Measurements from ENCODE around the gene SLC6A11.

SLC6A11 gene

DNA sequence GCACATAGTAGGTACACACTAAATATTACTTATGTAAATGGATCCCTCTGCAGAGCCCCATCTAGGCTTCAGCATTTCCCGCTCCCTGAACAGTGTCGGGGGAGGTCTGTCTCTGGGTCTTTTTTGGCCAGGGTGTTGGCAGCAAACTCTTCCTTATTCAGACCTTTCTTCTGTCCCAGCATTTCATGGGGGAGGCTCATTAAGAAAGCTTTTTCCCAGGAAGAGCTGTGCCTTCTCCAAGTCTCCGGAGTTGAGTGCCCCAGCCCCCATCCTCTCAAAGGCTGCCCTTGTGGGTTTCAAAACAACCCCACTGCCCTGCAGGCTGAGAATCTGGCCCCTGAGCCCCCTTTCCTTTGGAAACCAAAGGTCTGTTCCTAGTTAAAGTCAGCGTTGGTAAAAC, 25.1 kb downstream of the SLC6A11 start:
- DNase-seq (ENCODE audit: low spot score), result no peak

DNA sequence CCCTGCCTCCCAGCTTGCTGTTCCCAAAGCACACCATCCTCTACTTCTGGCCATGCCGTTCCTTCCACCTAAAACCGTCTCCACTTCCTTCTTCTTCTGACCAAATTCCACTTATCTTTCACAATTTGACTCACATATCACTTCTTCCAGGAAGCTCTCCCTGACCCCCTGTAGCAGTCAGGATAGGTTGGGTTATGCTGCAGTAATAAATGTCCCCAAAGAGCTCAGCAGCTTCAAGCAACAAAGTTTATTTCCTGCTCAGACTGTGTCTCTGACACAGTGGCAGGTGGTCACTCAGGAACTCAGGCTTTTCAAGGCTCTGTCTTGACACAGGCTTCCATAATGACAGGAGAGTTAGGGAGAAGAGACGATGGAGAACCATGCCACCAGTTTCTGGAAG, 27.4 kb downstream of the SLC6A11 start:
- DNase-seq (ENCODE audit: low spot score), result no peak

DNA sequence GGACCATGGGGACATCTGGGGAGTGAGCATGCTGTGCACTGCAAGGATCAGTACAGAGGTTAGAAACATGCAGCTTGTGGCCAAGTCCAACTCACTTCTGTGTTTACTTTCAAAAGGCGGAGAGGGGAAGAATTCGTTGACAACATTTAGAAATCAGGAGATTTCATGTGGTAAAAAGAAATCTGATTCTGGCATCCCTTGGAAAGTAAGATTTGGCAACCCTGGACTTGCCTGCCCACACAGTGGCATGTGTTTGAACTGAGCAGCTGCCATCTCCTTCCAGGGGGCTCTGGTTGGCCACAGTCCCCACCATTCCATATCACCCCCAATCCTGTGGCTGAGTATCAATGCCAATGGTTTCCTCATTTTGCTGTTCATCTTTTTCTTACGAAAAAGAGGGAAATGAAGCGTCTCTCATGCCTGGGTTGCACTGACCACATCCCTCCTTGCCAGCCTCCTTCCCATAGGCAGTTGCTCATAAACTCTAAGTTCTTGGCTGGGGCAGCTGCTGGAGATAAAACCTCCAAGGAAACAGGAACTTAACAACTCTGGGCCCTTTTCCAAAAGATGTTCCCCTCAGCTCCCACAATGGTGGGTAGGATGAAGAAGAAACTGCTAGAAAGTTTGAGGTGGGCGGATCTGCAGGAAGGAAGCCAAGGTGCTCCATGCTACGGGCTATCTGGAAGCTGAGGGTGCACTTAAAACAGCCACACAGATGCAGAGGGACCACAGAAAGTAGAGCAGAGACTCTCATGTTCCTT, 29.2 kb downstream of the SLC6A11 start:
- DNase-seq (ENCODE audit: low spot score), result no peak

DNA sequence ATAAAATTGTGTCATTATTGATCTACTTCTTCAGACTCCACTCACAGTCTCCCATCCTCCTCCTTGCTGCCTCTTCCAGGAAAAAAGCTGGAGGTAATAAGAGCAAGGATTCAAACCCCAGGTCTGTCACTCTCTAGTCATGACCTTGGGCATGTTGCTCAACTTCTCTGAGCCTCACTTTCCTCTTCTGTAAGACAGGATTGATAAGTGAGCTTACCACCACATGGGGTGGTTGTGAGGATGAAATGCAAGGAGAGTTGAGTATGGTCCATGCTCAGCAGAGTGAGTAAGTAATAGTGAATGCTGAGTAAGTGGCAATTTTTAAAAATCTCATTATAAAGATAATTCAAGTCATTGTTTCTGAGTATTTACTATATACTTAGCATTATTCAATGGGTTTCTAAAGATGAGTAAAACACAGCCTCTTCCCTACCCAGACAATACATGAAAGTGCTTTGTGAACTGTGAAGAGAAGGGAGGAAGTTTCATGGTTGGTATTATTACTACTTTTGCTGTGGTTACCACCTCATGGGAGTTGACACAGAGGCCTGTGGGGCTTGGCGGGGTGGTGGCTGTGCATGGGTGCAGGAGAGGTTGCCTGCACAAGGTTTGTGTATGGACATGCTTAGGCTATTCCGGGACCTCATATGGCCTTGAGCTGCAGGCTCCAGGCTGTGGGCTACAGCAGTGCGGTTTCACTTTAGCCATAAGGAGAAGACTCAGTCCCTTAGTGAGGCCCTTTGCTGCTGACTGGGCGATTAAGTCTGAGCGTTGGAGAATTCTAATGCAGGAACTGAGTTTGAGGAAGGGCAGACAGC, 30.0 kb downstream of the SLC6A11 start:
- no peak for DNase-seq (ENCODE audit: low spot score)

DNA sequence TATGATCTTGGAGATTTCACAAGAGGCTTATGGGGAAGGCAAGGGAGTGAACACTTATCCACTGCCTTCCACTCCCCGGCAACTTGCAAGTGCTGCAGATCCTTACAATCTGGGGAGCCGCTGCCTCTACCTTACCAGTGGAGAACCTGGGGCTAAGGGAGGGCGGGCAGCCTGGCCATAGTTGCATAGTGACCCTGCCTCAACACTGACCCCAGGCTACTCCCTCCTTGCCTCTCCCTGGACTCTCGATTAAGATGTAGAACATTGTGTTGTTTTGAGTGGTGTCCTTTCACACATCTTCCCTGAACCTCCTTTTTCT, 30.6 kb downstream of the SLC6A11 start:
- DNase-seq (ENCODE audit: low spot score), result no peak

GRCh38 chr3:10848261-10848660, 32.2 kb downstream of the SLC6A11 start:
- no peak for DNase-seq (ENCODE audit: low spot score)

- no peak for DNase-seq (ENCODE audit: low spot score)
Measured at GRCh38 chr3:10852066-10852808, 36.2 kb downstream of the SLC6A11 start.

GRCh38 chr3:10855083-10855870, 39.2 kb downstream of the SLC6A11 start:
- DNase-seq (ENCODE audit: low spot score), result no peak

- no peak for DNase-seq (ENCODE audit: low spot score)
Measured at GRCh38 chr3:10855871-10856662, 40.0 kb downstream of the SLC6A11 start.

DNA sequence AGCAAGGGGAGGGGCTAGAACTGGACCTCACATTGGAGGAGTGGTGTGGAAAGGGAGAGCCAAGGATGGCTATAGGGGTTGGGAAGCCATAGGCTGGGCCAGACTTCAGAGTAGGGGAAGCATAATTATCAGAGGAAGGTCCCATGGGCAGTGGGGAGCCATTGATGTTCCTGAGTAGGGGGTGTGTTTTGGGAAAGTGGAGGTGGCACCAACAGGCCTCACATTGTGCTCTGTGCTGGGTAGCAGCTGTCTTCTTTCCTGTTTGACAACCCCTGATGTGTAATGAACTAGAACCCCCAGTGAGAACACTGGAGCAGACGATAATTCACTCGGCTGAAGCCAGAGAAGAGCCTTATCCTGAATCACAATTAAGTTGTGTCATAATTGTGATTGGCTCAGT, 41.2 kb downstream of the SLC6A11 start:
- DNase-seq (ENCODE audit: low spot score), result no peak

- no peak for DNase-seq (ENCODE audit: low spot score)
Measured at GRCh38 chr3:10858091-10858490, 42.1 kb downstream of the SLC6A11 start.

DNA sequence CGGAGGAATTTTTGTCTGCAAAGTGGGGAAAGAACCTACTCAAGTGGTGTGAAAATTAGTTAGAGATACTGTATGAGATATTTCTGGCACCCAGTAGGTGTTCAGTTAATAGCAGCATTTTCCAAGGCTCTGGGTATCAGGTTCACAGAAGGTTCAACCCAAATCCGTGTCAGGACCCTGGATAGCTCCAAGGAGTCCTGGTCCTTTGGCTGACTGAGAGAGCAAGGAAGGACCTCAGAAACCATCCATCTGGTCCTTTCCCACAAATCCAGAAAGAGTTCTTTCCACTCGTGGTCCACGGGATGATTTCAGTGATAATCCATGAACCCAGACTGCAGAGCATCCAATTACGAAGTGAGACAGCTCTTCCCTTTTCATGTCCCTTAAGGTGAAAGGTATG, 51.4 kb downstream of the SLC6A11 start:
- DNase-seq (ENCODE audit: low spot score), result peak; percentile 12

DNA sequence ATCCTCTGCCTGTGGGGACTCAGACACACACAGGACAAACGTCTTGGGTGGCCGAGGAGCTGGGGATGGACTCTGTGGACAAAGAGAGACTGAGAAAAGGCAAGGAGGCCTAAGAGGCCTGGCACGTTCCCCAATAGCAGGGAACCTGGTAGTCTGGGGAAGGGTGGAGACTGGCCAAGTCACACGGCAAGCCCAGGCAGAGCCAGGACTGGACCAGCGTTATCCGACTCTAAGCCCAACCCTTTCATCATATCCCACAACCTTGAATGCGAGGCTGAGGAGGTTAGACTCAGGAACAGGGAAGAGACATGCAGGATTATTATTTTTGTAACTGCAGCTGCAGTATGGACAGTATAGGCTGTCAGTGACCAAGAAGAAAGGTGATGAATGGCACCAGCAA, 53.4 kb downstream of the SLC6A11 start:
- DNase-seq (ENCODE audit: low spot score), result no peak

DNA sequence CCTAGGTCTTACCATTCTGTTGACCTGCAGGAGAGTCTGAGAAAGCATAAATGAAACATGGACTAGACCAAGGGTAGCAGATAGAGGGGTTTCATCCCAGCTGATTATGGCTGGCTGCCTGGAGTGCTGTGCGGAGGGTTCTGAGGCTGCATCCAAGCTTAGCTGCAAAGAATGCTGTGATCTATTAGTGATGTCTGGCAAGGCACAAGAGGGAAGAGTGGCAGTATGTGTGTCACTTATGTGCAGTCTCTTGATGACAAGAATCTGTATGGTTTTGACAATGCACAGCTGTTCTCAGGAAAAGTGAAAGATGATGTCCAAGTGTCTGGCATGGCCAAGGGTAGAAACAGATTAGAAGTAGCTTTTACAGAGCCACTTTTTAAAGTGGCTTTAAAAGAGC, 54.3 kb downstream of the SLC6A11 start:
- no peak for DNase-seq (ENCODE audit: low spot score)

GRCh38 chr3:10873415-10873814, 57.4 kb downstream of the SLC6A11 start:
- DNase-seq (ENCODE audit: low spot score), result no peak

- no peak for DNase-seq (ENCODE audit: low spot score)
Measured at GRCh38 chr3:10875914-10876313, 59.9 kb downstream of the SLC6A11 start.

DNA sequence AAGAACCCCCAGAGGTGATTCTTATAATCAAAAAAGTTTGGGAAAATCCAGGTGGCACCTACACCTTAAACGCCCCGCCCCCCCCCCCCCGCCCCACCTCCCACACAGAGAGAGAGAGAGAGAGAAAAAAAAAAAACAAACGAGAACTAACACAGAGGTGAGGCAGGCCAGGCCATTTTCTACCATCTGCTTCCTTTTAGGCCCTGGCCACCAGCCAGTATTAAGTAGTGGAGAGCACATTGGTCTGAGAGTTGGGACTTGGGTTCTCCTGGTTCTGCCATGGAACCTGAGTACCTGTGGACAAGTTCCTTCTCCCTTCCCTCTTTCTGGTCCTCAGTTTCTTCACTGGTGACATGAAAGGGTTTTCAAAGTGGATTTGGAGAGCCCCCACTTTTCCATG, 60.6 kb downstream of the SLC6A11 start:
- DNase-seq (ENCODE audit: low spot score), result no peak

- no peak for DNase-seq (ENCODE audit: low spot score)
Measured at GRCh38 chr3:10882851-10883250, 66.8 kb downstream of the SLC6A11 start.

DNA sequence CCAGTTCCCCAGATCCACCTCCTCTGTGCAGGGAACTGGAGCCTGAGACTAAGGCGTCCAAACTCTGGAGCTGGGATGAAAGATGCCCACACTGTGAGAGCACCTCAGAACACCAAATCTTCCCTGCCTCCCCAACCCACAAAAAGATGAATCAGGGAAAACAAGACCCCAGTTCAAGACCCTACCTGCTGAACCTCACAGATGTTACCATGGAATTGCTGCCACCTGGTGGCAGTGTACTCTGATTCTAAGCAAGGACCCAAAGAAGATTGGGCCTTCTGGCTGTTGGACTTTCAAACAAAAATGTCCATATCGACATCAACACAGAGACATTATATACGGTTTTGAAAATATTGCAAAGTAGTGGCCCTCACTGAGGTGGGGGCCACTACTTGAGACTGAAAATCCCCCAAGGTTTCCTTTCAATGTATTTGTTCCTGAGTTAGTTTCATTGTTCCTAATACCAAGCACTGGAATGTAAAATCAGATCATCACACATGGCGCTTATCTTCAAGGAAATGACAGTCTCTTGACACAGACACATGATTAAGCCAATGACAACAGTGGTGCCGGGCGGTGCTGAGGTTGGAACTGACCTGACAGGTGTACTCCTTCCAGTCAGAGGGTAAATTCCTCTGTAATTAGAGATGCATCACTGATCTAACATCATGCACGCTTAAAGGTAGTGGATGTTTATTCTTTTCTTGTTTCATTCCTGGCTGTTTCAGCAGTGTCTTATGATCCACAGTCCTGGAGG, 67.6 kb downstream of the SLC6A11 start:
- peak; percentile 9 for DNase-seq (ENCODE audit: low spot score)

DNA sequence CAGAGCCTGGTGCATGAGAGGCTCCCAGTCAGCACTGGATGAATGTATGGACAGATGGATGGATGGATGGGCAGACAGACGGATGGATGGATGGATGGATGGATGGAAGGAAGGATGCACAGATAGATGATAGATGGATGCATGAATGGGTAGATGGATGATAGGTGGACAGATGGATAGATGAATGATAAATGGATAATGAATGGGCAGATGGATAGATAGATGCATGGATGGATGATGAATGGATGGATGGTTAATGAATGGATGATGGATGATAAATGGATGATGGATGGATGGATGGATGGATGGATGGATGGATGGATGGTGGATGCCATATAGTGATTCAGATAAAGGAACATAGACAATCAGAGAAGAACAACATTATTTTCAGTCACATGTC, 71.0 kb downstream of the SLC6A11 start:
- DNase-seq (ENCODE audit: low spot score), result no peak

All from LoVo (cell line).